Adrenal gland (tissue), 5 donors: ENCODE measurements around the gene MDGA2.

Source experiments
- POLR2A ChIP-seq, 2 donors: fragments of 450-650 bp; IDR thresholded peaks; one replicate each; pipeline ENCODE4 v1.6.1; 2017; ENCODE audit warnings: antibody characterized with exemption in 2 of 2, mild to moderate bottlenecking in 2 of 2, moderate library complexity in 1 of 2
- TF ChIP-seq, protein P1 (sequence below), 6 experiments: fragments of 450-650 bp in 4 of 6; fragments of 200-600 bp in 2 of 6; sonication (generic) in 1 of 6; IDR thresholded peaks; 1 replicate in 5 of 6; 2 replicates in 1 of 6; pipeline versions ENCODE4 v1.5.1 to v1.8.0; 2016 to 2021; ENCODE audit warnings: antibody characterized with exemption in 6 of 6, mild to moderate bottlenecking in 2 of 6, moderate library complexity in 1 of 6
- donor health status: DM: no; HTN: no; CAD: no.

DNA sequence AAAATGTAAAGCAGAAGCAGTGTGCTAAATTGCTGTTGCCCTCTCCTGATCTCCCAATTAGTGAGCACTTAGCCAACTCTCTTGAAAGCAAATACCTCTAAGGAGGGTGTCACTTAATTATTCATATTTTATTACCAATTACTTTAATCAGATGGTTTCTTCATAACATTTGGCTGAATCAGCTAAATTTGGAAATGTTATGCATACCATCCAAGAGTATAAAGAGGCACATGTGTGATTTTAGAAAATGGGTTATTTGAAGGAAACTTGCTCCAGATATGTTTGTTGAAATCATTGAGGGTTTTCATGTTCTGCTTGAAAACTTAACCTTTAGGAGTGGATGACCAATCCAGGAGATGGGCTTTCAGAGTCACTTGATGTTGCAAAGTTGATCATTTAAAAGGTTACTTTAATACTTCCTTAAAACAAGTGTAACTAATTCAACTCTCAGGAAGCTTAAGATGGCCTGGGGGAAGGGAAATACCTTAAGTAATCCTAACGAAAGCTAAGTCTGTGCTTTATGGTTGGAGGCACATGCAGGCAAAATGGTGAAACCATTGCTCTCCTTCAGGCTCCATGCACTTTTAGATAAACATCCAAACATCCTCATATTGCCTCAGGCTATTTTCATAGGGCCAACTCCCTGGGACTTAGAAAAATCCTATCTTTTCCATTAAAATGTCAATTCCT, 434.5 kb downstream of the MDGA2 start:
- TF ChIP-seq, protein P1, sequence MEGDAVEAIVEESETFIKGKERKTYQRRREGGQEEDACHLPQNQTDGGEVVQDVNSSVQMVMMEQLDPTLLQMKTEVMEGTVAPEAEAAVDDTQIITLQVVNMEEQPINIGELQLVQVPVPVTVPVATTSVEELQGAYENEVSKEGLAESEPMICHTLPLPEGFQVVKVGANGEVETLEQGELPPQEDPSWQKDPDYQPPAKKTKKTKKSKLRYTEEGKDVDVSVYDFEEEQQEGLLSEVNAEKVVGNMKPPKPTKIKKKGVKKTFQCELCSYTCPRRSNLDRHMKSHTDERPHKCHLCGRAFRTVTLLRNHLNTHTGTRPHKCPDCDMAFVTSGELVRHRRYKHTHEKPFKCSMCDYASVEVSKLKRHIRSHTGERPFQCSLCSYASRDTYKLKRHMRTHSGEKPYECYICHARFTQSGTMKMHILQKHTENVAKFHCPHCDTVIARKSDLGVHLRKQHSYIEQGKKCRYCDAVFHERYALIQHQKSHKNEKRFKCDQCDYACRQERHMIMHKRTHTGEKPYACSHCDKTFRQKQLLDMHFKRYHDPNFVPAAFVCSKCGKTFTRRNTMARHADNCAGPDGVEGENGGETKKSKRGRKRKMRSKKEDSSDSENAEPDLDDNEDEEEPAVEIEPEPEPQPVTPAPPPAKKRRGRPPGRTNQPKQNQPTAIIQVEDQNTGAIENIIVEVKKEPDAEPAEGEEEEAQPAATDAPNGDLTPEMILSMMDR (IDR thresholded peaks at IDR 0.05): no peak
- no peak for TF ChIP-seq POLR2A (IDR thresholded peaks at IDR 0.05)
